H9 (cell line): ENCODE measurements around the gene EIF5A2. TPM values are rescaled to one million over a fixed set of nuclear protein-coding genes. Genes with fewer than 3 reads are reported as not detected.

Source experiments
- DNase-seq: peaks from one replicate; pipeline ENCODE4 v3.0.0-alpha.2; 2017
- H2AFZ ChIP-seq: one replicate; pipeline ENCODE4 v1.6.1; 2013; ENCODE audit warnings: mild to moderate bottlenecking, low read length, control low read depth, moderate library complexity
- H2AK5ac ChIP-seq: 2 replicates; pipeline ENCODE4 v1.6.1; 2013; ENCODE audit warnings: low read length, control low read depth, mixed read lengths; ENCODE audit not compliant: insufficient read length
- H2BK120ac ChIP-seq: one replicate; pipeline ENCODE4 v1.6.1; 2013; ENCODE audit warnings: low read depth, mild to moderate bottlenecking, low read length, control low read depth, inconsistent platforms; ENCODE audit not compliant: poor library complexity, severe bottlenecking
- H2BK12ac ChIP-seq: 2 replicates; pipeline ENCODE4 v1.6.1; 2013; ENCODE audit warnings: low read length, control low read depth, mixed read lengths, low read depth; ENCODE audit not compliant: insufficient read length
- H2BK15ac ChIP-seq: 2 replicates; pipeline ENCODE4 v1.6.1; 2013; ENCODE audit warnings: low read depth, low read length, control low read depth
- H2BK20ac ChIP-seq: one replicate; pipeline ENCODE4 v1.6.1; 2013; ENCODE audit warnings: low read depth, mild to moderate bottlenecking, low read length, control low read depth, inconsistent platforms; ENCODE audit not compliant: poor library complexity, severe bottlenecking
- H2BK5ac ChIP-seq: 2 replicates; pipeline ENCODE4 v1.6.1; 2013; ENCODE audit warnings: low read length, control low read depth, mixed read lengths; ENCODE audit not compliant: insufficient read length
- H3K14ac ChIP-seq: 2 replicates; pipeline ENCODE4 v1.6.1; 2013; ENCODE audit warnings: low read length, control low read depth; ENCODE audit not compliant: insufficient read depth
- H3K18ac ChIP-seq: 2 replicates; pipeline ENCODE4 v1.6.1; 2013; ENCODE audit warnings: low read depth, mild to moderate bottlenecking, mixed read lengths, low read length, control low read depth; ENCODE audit not compliant: insufficient read length
- H3K23ac ChIP-seq: 2 replicates; pipeline ENCODE4 v1.6.1; 2013; ENCODE audit warnings: low read length, control low read depth, mixed read lengths, low read depth; ENCODE audit not compliant: insufficient read length
- H3K23me2 ChIP-seq: 2 replicates; pipeline ENCODE4 v1.6.1; 2013; ENCODE audit warnings: low read depth, mild to moderate bottlenecking, mixed read lengths, low read length, control low read depth; ENCODE audit not compliant: insufficient read length, poor library complexity, severe bottlenecking
- H3K27ac ChIP-seq: 2 replicates; pipeline ENCODE4 v1.5.1; 2013; ENCODE audit warnings: low read length, control low read depth, mixed read lengths, low read depth; ENCODE audit not compliant: insufficient read length
- H3K27me3 ChIP-seq: 2 replicates; pipeline ENCODE4 v1.6.1; 2013; ENCODE audit warnings: low read length, control low read depth, inconsistent platforms; ENCODE audit not compliant: insufficient read depth
- H3K4ac ChIP-seq: 2 replicates; pipeline ENCODE4 v1.6.1; 2013; ENCODE audit warnings: low read depth, mild to moderate bottlenecking, control low read depth, inconsistent platforms, low read length, moderate library complexity
- H3K4me1 ChIP-seq: 2 replicates; pipeline ENCODE4 v1.6.1; 2013; ENCODE audit warnings: low read length, control low read depth, inconsistent platforms; ENCODE audit not compliant: insufficient read depth
- H3K4me2 ChIP-seq: 2 replicates; pipeline ENCODE4 v1.6.1; 2013; ENCODE audit warnings: low read length, control low read depth, mixed read lengths; ENCODE audit not compliant: insufficient read length, insufficient read depth
- H3K56ac ChIP-seq: 2 replicates; pipeline ENCODE4 v1.6.1; 2013; ENCODE audit warnings: low read depth, mild to moderate bottlenecking, mixed read lengths, low read length, control low read depth; ENCODE audit not compliant: insufficient read length
- H3K79me1 ChIP-seq: 2 replicates; pipeline ENCODE4 v1.6.1; 2013; ENCODE audit warnings: low read depth, mild to moderate bottlenecking, moderate library complexity, low read length, control low read depth, inconsistent platforms; ENCODE audit not compliant: insufficient read depth, poor library complexity, severe bottlenecking
- H3K79me2 ChIP-seq: 2 replicates; pipeline ENCODE4 v1.6.1; 2013; ENCODE audit warnings: low read length, control low read depth, inconsistent platforms; ENCODE audit not compliant: insufficient read depth
- H3K9ac ChIP-seq: 2 replicates; pipeline ENCODE4 v1.6.1; 2013; ENCODE audit warnings: low read length, control low read depth, mixed read lengths; ENCODE audit not compliant: insufficient read length; ENCODE audit errors: extremely low read depth
- H3K9me3 ChIP-seq: one replicate; pipeline ENCODE4 v1.6.1; 2013; ENCODE audit warnings: low read depth, low read length, inconsistent platforms; ENCODE audit not compliant: control insufficient read depth
- H3T11ph ChIP-seq: one replicate; pipeline ENCODE4 v1.6.1; 2013; ENCODE audit warnings: mild to moderate bottlenecking, low read length, control low read depth, inconsistent platforms
- H4K20me1 ChIP-seq: one replicate; pipeline ENCODE4 v1.6.1; 2013; ENCODE audit not compliant: control insufficient read depth, insufficient read length, insufficient read depth
- H4K5ac ChIP-seq: 2 replicates; pipeline ENCODE4 v1.6.1; 2013; ENCODE audit warnings: low read depth, mild to moderate bottlenecking, mixed read lengths, low read length, control low read depth; ENCODE audit not compliant: insufficient read length
- H4K8ac ChIP-seq: replicated peaks from 2 replicates; pipeline ENCODE4 v1.6.1; 2013; ENCODE audit warnings: low read length, control low read depth, mixed read lengths, low read depth; ENCODE audit not compliant: insufficient read length
- H4K91ac ChIP-seq: 2 replicates; pipeline ENCODE4 v1.6.1; 2013; ENCODE audit warnings: low read depth, mild to moderate bottlenecking, moderate library complexity, mixed read lengths, low read length, control low read depth; ENCODE audit not compliant: insufficient read length
- H3K27ac Mint-ChIP-seq, 3 experiments: 2 replicates in 2 of 3; 3 replicates in 1 of 3; pipeline ENCODE4 v1.8.0; 2020 to 2021; ENCODE audit warnings: mixed read lengths in 3 of 3, mild to moderate bottlenecking in 1 of 3, moderate library complexity in 1 of 3
- H3K27me3 Mint-ChIP-seq: 2 replicates; pipeline ENCODE4 v1.8.0; 2021; ENCODE audit warnings: low read depth, mild to moderate bottlenecking, moderate library complexity, mixed read lengths
- H3K36me3 Mint-ChIP-seq, 3 experiments: 2 replicates in 2 of 3; 3 replicates in 1 of 3; pipeline ENCODE4 v1.8.0; 2020 to 2021; ENCODE audit warnings: low read depth in 3 of 3, mixed read lengths in 3 of 3; ENCODE audit not compliant: insufficient read depth in 1 of 3
- H3K4me1 Mint-ChIP-seq, 2 experiments: 2 replicates each; pipeline ENCODE4 v1.8.0; 2020; ENCODE audit warnings: mixed read lengths in 2 of 2
- H3K4me3 Mint-ChIP-seq, 2 experiments: 2 replicates in 1 of 2; 3 replicates in 1 of 2; pipeline ENCODE4 v1.8.0; 2020 to 2021; ENCODE audit warnings: mild to moderate bottlenecking in 2 of 2, mixed read lengths in 2 of 2, moderate library complexity in 1 of 2
- H3K9me3 Mint-ChIP-seq, 2 experiments: 2 replicates in 1 of 2; 3 replicates in 1 of 2; pipeline ENCODE4 v1.8.0; 2020; ENCODE audit warnings: mild to moderate bottlenecking in 2 of 2, mixed read lengths in 2 of 2, moderate library complexity in 1 of 2
- WGBS: extraction: QIAGEN DNeasy Blood & Tissue Kit; methylation state at CpG from one replicate; pipeline ENCODE4 v1.1.7; 2013; ENCODE audit warnings: missing lambda C conversion rate, low lambda C conversion rate, mixed read lengths; ENCODE audit not compliant: insufficient read length; ENCODE audit errors: extremely low coverage; 5-methylcytosine and 5-hydroxymethylcytosine counted together
- total RNA-seq: library from RNA; stranded (reverse); gene quantifications from 2 replicates; pipeline ENCODE4 v1.2.1, GENCODE V29; 2021
- TF ChIP-seq, protein P1 (sequence below): fragments of 200-600 bp; sonication (generic); conservative IDR thresholded peaks from 3 replicates; pipeline ENCODE4 v1.8.0; 2021; ENCODE audit warnings: antibody characterized with exemption, mild to moderate bottlenecking

The EIF5A2 gene
- total RNA-seq, 1 experiment from 2014 or later = 7.7 TPM

DNA sequence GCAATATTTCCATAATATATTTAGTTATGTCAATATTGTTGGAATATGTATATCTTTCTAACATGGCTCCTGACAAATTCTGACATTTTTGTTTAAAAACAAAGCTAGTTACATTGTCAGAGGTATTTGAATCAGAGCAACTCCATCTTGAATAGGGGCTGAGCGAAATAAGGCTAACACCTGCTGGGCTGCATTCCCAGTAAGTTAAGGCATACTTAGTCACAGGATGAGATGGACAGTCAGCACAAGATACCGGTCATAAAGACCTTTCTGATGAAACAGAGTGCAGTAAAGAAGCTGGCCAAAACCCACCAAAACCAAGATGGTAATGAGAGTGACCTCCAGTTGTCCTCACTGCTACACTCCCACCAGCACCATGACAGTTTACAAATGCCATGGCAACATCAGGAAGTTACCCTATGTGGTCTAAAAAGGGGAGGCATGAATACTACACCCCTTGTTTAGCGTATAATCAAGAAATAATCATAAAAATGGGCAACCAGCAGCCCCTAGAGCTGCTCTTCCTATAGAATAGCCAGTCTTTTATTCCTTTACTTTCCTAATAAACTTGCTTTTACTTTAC is 68.8 kb downstream of the EIF5A2 start:
- Histone ChIP-seq H3K23ac (no peak overlapping the region), H3K4me2 (no peak overlapping the region), H3K9me3 (peaks cover 4% of the 10 kb centered on the region), H3K27me3 (no peaks in the 10 kb centered on the region), H3K4ac (no peak overlapping the region), H3K27ac (no peak overlapping the region), H2AK5ac (no peak overlapping the region), H3K14ac (no peak overlapping the region), H2AFZ (no peak overlapping the region), H2BK12ac (no peak overlapping the region), H3K23me2 (no peaks in the 10 kb centered on the region), H2BK15ac (no peak overlapping the region), H4K5ac (no peak overlapping the region), H2BK120ac (no peak overlapping the region), H3K4me1 (peaks cover 6% of the 10 kb centered on the region; the same call in 1 of the 2 replicates), H2BK20ac (no peak overlapping the region), H2BK5ac (no peak overlapping the region), H4K20me1 (no peaks in the 10 kb centered on the region), H3T11ph (no peak overlapping the region), H3K9ac (no peak overlapping the region), H4K8ac (no peak overlapping the region), H3K18ac (no peak overlapping the region), H3K79me1 (no peaks in the 10 kb centered on the region), H3K79me2 (no peaks in the 10 kb centered on the region), H3K56ac (no peak overlapping the region), H4K91ac (no peak overlapping the region)
- H3K27me3 Mint-ChIP-seq = no peaks in the 10 kb centered on the region
- DNase-seq = no peak
- H3K9me3 Mint-ChIP-seq = peaks cover 3 to 7% of the 10 kb centered on the region in 2 experiments; a peak in 2 of 5 replicates
- no peak overlapping the region for H3K4me3 Mint-ChIP-seq
- H3K27ac Mint-ChIP-seq = no peak overlapping the region
- H3K36me3 Mint-ChIP-seq = 0 out of 7 replicates have a peak, but pooled peaks cover 0 to 2% (median 0%) of the 10 kb centered on the region in 3 experiments
- peaks cover 16 to 20% of the 10 kb centered on the region in 2 experiments for H3K4me1 Mint-ChIP-seq
- no CpG with 5 or more reads among the region's 3 CpGs for WGBS
- TF ChIP-seq, protein P1, sequence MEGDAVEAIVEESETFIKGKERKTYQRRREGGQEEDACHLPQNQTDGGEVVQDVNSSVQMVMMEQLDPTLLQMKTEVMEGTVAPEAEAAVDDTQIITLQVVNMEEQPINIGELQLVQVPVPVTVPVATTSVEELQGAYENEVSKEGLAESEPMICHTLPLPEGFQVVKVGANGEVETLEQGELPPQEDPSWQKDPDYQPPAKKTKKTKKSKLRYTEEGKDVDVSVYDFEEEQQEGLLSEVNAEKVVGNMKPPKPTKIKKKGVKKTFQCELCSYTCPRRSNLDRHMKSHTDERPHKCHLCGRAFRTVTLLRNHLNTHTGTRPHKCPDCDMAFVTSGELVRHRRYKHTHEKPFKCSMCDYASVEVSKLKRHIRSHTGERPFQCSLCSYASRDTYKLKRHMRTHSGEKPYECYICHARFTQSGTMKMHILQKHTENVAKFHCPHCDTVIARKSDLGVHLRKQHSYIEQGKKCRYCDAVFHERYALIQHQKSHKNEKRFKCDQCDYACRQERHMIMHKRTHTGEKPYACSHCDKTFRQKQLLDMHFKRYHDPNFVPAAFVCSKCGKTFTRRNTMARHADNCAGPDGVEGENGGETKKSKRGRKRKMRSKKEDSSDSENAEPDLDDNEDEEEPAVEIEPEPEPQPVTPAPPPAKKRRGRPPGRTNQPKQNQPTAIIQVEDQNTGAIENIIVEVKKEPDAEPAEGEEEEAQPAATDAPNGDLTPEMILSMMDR = no peak

Other genes with a start within 250 kb of the EIF5A2 start
- 100 TPM in 2 replicates for gene RPL22L1, start 38.4 kb downstream of the EIF5A2 start, total RNA-seq
- not detected in 2 replicates for gene SLC2A2, start 118.1 kb upstream of the EIF5A2 start, total RNA-seq